HTR-8/SVneo (cell line): ENCODE data around the gene KCNB1.
A peak's percentile ranks its signal among the peaks of the same experiment; 100 is the strongest.
"Not testable (repeated sequence)": the region's sequence is repeated elsewhere in the genome, so short reads cannot be mapped to it uniquely, and the experiment has no call there.

Experiments
- DNase-seq: peaks from one replicate; pipeline ENCODE4 v3.0.0; 2011; ENCODE audit warnings: low spot score, mixed read lengths; ENCODE audit not compliant: insufficient read length
- FAIRE-seq: peaks from 2 replicates; lab custom pipeline; 2011; peaks lifted over from hg19 to GRCh38; lab: Jason Lieb, UNC

Gene KCNB1

GRCh38 chr20:49340161-49340966 is 142.1 kb downstream of the KCNB1 start:
- DNase-seq = no peak
- peak; percentile 65 for FAIRE-seq

GRCh38 chr20:49339123-49339522 is 143.3 kb downstream of the KCNB1 start:
- DNase-seq (no peak), FAIRE-seq (peak; percentile 58)

- FAIRE-seq = peak; percentile 71
- no peak for DNase-seq
Measured at GRCh38 chr20:49338061-49338460, 144.4 kb downstream of the KCNB1 start.

GRCh38 chr20:49337357-49337756 is 145.1 kb downstream of the KCNB1 start:
- FAIRE-seq = peak; percentile 31
- DNase-seq = no peak

GRCh38 chr20:49336786-49337185 is 145.7 kb downstream of the KCNB1 start:
- FAIRE-seq = peak; percentile 46
- DNase-seq = no peak

GRCh38 chr20:49335476-49335875 is 147.0 kb downstream of the KCNB1 start:
- DNase-seq = no peak
- FAIRE-seq = peak; percentile 81

GRCh38 chr20:49330701-49331615 is 151.5 kb downstream of the KCNB1 start:
- DNase-seq = no peak
- FAIRE-seq = no peak

- FAIRE-seq = peak; percentile 13
Measured at GRCh38 chr20:49328790-49329189, 153.7 kb downstream of the KCNB1 start.

GRCh38 chr20:49326026-49326425 is 156.4 kb downstream of the KCNB1 start:
- FAIRE-seq = no peak

More at GRCh38 chr20:49328790-49329189, 153.7 kb downstream of the KCNB1 start:
- DNase-seq = no peak

GRCh38 chr20:49324306-49324705 is 158.2 kb downstream of the KCNB1 start:
- peak; percentile 79 for FAIRE-seq
- DNase-seq = no peak

More at GRCh38 chr20:49326026-49326425, 156.4 kb downstream of the KCNB1 start:
- no peak for DNase-seq

GRCh38 chr20:49323622-49324238 is 158.7 kb downstream of the KCNB1 start:
- peak; percentile 89 for FAIRE-seq
- DNase-seq = peak; percentile 91

- DNase-seq (peak; percentile 91), FAIRE-seq (peak; percentile 89)
Measured at GRCh38 chr20:49320460-49320859, 162.0 kb downstream of the KCNB1 start.

- DNase-seq = no peak
- no peak for FAIRE-seq
Measured at GRCh38 chr20:49319208-49319809, 163.2 kb downstream of the KCNB1 start.

GRCh38 chr20:49318430-49319207 is 163.8 kb downstream of the KCNB1 start:
- FAIRE-seq = no peak
- no peak for DNase-seq

GRCh38 chr20:49318091-49318429 is 164.4 kb downstream of the KCNB1 start:
- DNase-seq (no peak), FAIRE-seq (peak; percentile 44)

GRCh38 chr20:49316704-49317103 is 165.8 kb downstream of the KCNB1 start:
- no peak for DNase-seq
- no peak for FAIRE-seq

GRCh38 chr20:49315580-49315979 is 166.9 kb downstream of the KCNB1 start:
- FAIRE-seq (no peak), DNase-seq (no peak)

GRCh38 chr20:49314052-49314451 is 168.4 kb downstream of the KCNB1 start:
- FAIRE-seq, DNase-seq: not testable (repeated sequence)
